Trophoblast cell (in vitro differentiated cells and primary cell): ENCODE measurements around the gene MACROD2.

Experiments
- DNase-seq, 2 donors: peaks; one replicate each; pipeline ENCODE4 v3.0.0-alpha.2; 2016
- H2AFZ ChIP-seq: 2 replicates; pipeline ENCODE4 v1.6.1; 2013; ENCODE audit warnings: low read length, moderate library complexity, mild to moderate bottlenecking; ENCODE audit not compliant: insufficient read depth, poor library complexity
- H2AK5ac ChIP-seq: 2 replicates; pipeline ENCODE4 v1.6.1; 2013; ENCODE audit warnings: mild to moderate bottlenecking, low read length
- H2BK120ac ChIP-seq: 2 replicates; pipeline ENCODE4 v1.6.1; 2013; ENCODE audit warnings: low read length, mild to moderate bottlenecking, moderate library complexity; ENCODE audit not compliant: insufficient read depth, poor library complexity
- H2BK12ac ChIP-seq: 2 replicates; pipeline ENCODE4 v1.6.1; 2013; ENCODE audit warnings: mild to moderate bottlenecking, low read length, moderate library complexity
- H2BK5ac ChIP-seq: 2 replicates; pipeline ENCODE4 v1.6.1; 2013; ENCODE audit warnings: low read length, low read depth, moderate library complexity, mild to moderate bottlenecking; ENCODE audit not compliant: poor library complexity
- H3K14ac ChIP-seq: 2 replicates; pipeline ENCODE4 v1.6.1; 2013; ENCODE audit warnings: mild to moderate bottlenecking, low read length
- H3K18ac ChIP-seq: 2 replicates; pipeline ENCODE4 v1.6.1; 2013; ENCODE audit warnings: mild to moderate bottlenecking, low read length
- H3K23ac ChIP-seq: 2 replicates; pipeline ENCODE4 v1.6.1; 2013; ENCODE audit warnings: low read length
- H3K27ac ChIP-seq: 2 replicates; pipeline ENCODE4 v1.5.1; 2013; ENCODE audit warnings: low read depth, mild to moderate bottlenecking, inconsistent platforms, low read length, moderate library complexity
- H3K27me3 ChIP-seq: 2 replicates; pipeline ENCODE4 v1.6.1; 2013; ENCODE audit warnings: inconsistent platforms, mild to moderate bottlenecking, low read length, moderate library complexity; ENCODE audit not compliant: insufficient read depth
- H3K36me3 ChIP-seq, 2 experiments: 1 replicate in 1 of 2; 2 replicates in 1 of 2; pipeline ENCODE4 v1.6.1; 2013; ENCODE audit warnings: low read length in 2 of 2, mild to moderate bottlenecking in 2 of 2, moderate library complexity in 1 of 2; ENCODE audit not compliant: insufficient read depth in 2 of 2, control insufficient read depth in 1 of 2
- H3K4ac ChIP-seq: 2 replicates; pipeline ENCODE4 v1.6.1; 2013; ENCODE audit warnings: low read depth, mild to moderate bottlenecking, low read length, moderate library complexity
- H3K4me1 ChIP-seq, 2 experiments: 1 replicate in 1 of 2; 2 replicates in 1 of 2; pipeline ENCODE4 v1.6.1; 2013; ENCODE audit warnings: low read length in 2 of 2, mild to moderate bottlenecking in 2 of 2, moderate library complexity in 1 of 2; ENCODE audit not compliant: insufficient read depth in 2 of 2, control insufficient read depth in 1 of 2
- H3K4me2 ChIP-seq: 2 replicates; pipeline ENCODE4 v1.6.1; 2013; ENCODE audit warnings: inconsistent platforms, mild to moderate bottlenecking, low read length, moderate library complexity
- H3K4me3 ChIP-seq: 2 replicates; pipeline ENCODE4 v1.5.1; 2013; ENCODE audit warnings: mild to moderate bottlenecking, low read depth, low read length, inconsistent platforms
- H3K79me1 ChIP-seq: one replicate; pipeline ENCODE4 v1.6.1; 2013; ENCODE audit warnings: low read length
- H3K79me2 ChIP-seq: 2 replicates; pipeline ENCODE4 v1.6.1; 2013; ENCODE audit warnings: low read length, mild to moderate bottlenecking; ENCODE audit not compliant: control insufficient read depth, insufficient read depth, poor library complexity
- H3K9ac ChIP-seq: 2 replicates; pipeline ENCODE4 v1.6.1; 2013; ENCODE audit warnings: mild to moderate bottlenecking, low read length
- H3K9me3 ChIP-seq: 2 replicates; pipeline ENCODE4 v1.6.1; 2013; ENCODE audit warnings: low read depth, mild to moderate bottlenecking, control low read depth, inconsistent platforms, low read length; ENCODE audit not compliant: insufficient read depth
- H4K12ac ChIP-seq: 2 replicates; pipeline ENCODE4 v1.6.1; 2013; ENCODE audit warnings: low read depth, mild to moderate bottlenecking, low read length, moderate library complexity
- H4K8ac ChIP-seq: 2 replicates; pipeline ENCODE4 v1.6.1; 2013; ENCODE audit warnings: low read depth, mild to moderate bottlenecking, low read length, moderate library complexity
- H4K91ac ChIP-seq: one replicate; pipeline ENCODE4 v1.6.1; 2013; ENCODE audit warnings: low read depth, mild to moderate bottlenecking, low read length, moderate library complexity
- WGBS: extraction: QIAGEN DNeasy Blood & Tissue Kit; methylation state at CpG from one replicate; pipeline ENCODE4 v1.1.7; 2013; ENCODE audit warnings: missing lambda C conversion rate; ENCODE audit not compliant: insufficient read length, insufficient coverage; ENCODE audit errors: extremely low coverage; 5-methylcytosine and 5-hydroxymethylcytosine counted together

The MACROD2 gene

GRCh38 chr20:15612769-15613168, 1617.5 kb downstream of the MACROD2 start:
- Histone ChIP-seq H2BK12ac (no peak overlapping the region), H3K4me3 (no peak overlapping the region), H2BK120ac (no peak overlapping the region), H4K8ac (no peak overlapping the region), H3K14ac (no peak overlapping the region), H3K4me1 (peaks cover 0 to 2% of the 10 kb centered on the region in 2 experiments), H3K23ac (no peak overlapping the region), H3K18ac (no peak overlapping the region), H3K79me2 (no peaks in the 10 kb centered on the region), H3K4me2 (no peak overlapping the region), H3K27ac (no peak overlapping the region), H2AFZ (no peak overlapping the region), H4K12ac (no peak overlapping the region), H3K9me3 (no peaks in the 10 kb centered on the region), H2BK5ac (no peak overlapping the region), H2AK5ac (no peak overlapping the region), H3K27me3 (no peaks in the 10 kb centered on the region), H3K79me1 (no peaks in the 10 kb centered on the region), H3K9ac (no peak overlapping the region), H3K4ac (no peak overlapping the region), H3K36me3 (no peaks in the 10 kb centered on the region), H4K91ac (no peak overlapping the region)
- no peak for DNase-seq
- no CpG with 5 or more reads among the region's 1 CpG for WGBS

DNA sequence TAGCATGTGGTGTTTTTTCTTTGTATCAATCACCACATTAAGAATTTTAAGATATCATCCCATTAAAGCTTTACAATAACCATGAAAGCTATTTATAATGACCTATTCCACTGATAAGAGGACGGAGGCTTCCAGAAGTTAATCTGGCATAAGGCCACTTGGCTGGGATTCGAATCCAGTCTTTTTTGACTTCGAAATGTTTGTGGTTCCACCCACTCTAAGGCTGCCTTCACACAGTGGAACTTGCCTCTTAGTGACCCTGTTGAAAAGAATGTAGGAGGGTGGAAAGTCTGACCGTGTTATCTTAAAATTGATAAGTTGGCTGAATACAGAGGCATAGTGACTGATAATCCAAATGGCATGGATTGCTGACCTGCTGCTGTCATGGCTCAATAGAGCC, 1618.2 kb downstream of the MACROD2 start:
- no CpG with 5 or more reads among the region's 4 CpGs for WGBS
- H2BK12ac ChIP-seq: no peak overlapping the region
- H3K4me1 ChIP-seq: peaks cover 0 to 2% of the 10 kb centered on the region in 2 experiments
- no peak overlapping the region for H4K12ac ChIP-seq
- DNase-seq: peak in 1 of 2 donors; percentile 61
- no peak overlapping the region for H3K4me2 ChIP-seq
- no peak overlapping the region for H2BK5ac ChIP-seq
- H3K27ac ChIP-seq: no peak overlapping the region
- no peak overlapping the region for H2AK5ac ChIP-seq
- no peak overlapping the region for H4K8ac ChIP-seq
- H3K18ac ChIP-seq: no peak overlapping the region
- H3K9me3 ChIP-seq: no peaks in the 10 kb centered on the region
- H3K4me3 ChIP-seq: no peak overlapping the region
- H3K79me1 ChIP-seq: no peaks in the 10 kb centered on the region
- no peak overlapping the region for H3K23ac ChIP-seq
- H2AFZ ChIP-seq: no peak overlapping the region
- no peak overlapping the region for H2BK120ac ChIP-seq
- H3K14ac ChIP-seq: no peak overlapping the region
- H3K4ac ChIP-seq: no peak overlapping the region
- no peaks in the 10 kb centered on the region for H3K79me2 ChIP-seq
- H3K27me3 ChIP-seq: no peaks in the 10 kb centered on the region
- H3K9ac ChIP-seq: no peak overlapping the region
- H4K91ac ChIP-seq: no peak overlapping the region
- H3K36me3 ChIP-seq: no peaks in the 10 kb centered on the region

- H3K4me2 ChIP-seq: no peak overlapping the region
- WGBS: no CpG with 5 or more reads among the region's 1 CpG
- H4K91ac ChIP-seq: no peak overlapping the region
- no peak overlapping the region for H3K18ac ChIP-seq
- no peak overlapping the region for H3K27ac ChIP-seq
- H3K9ac ChIP-seq: no peak overlapping the region
- no peak overlapping the region for H2BK5ac ChIP-seq
- no peak overlapping the region for H3K14ac ChIP-seq
- H3K23ac ChIP-seq: no peak overlapping the region
- no peak overlapping the region for H2AFZ ChIP-seq
- no peak overlapping the region for H2AK5ac ChIP-seq
- H3K4me1 ChIP-seq: peaks cover 0 to 4% of the 10 kb centered on the region in 2 experiments
- H3K79me1 ChIP-seq: no peaks in the 10 kb centered on the region
- no peak overlapping the region for H3K4ac ChIP-seq
- DNase-seq: peak; percentile 16 to 74
- no peaks in the 10 kb centered on the region for H3K36me3 ChIP-seq
- no peak overlapping the region for H2BK120ac ChIP-seq
- H4K12ac ChIP-seq: no peak overlapping the region
- no peak overlapping the region for H3K4me3 ChIP-seq
- H3K9me3 ChIP-seq: no peaks in the 10 kb centered on the region
- no peak overlapping the region for H4K8ac ChIP-seq
- no peaks in the 10 kb centered on the region for H3K79me2 ChIP-seq
- H3K27me3 ChIP-seq: no peaks in the 10 kb centered on the region
- no peak overlapping the region for H2BK12ac ChIP-seq
Observed at GRCh38 chr20:15616626-15617025, 1621.3 kb downstream of the MACROD2 start.

- Histone ChIP-seq H3K4ac (no peak overlapping the region), H3K18ac (no peak overlapping the region), H3K4me1 (peaks cover 0 to 4% of the 10 kb centered on the region in 2 experiments), H4K12ac (no peak overlapping the region), H3K27ac (no peak overlapping the region), H3K79me1 (no peaks in the 10 kb centered on the region), H2BK5ac (no peak overlapping the region), H3K4me2 (no peak overlapping the region), H3K79me2 (no peaks in the 10 kb centered on the region), H3K4me3 (no peak overlapping the region), H3K23ac (no peak overlapping the region), H3K9me3 (peaks cover 1% of the 10 kb centered on the region), H4K8ac (no peak overlapping the region), H3K36me3 (no peaks in the 10 kb centered on the region), H3K9ac (no peak overlapping the region), H2BK120ac (no peak overlapping the region), H3K27me3 (no peaks in the 10 kb centered on the region), H4K91ac (no peak overlapping the region), H3K14ac (no peak overlapping the region), H2AK5ac (no peak overlapping the region), H2AFZ (no peak overlapping the region), H2BK12ac (no peak overlapping the region)
- WGBS: no CpG with 5 or more reads among the region's 2 CpGs
- no peak for DNase-seq
Observed at GRCh38 chr20:15618110-15618509, 1622.8 kb downstream of the MACROD2 start.
